Measurements from ENCODE around the gene GJA9.

- TF ChIP-seq CTCF (IDR thresholded peaks at IDR 0.05) (no peak), POLR2A (IDR thresholded peaks at IDR 0.05) (no peak), POLR2AphosphoS5 (IDR thresholded peaks at IDR 0.05) (no peak)
Observed at GRCh38 chr1:38929054-38929453, 47.7 kb upstream of the GJA9 start.
